SK-N-SH treated with all-trans-retinoic acid at 6 μM for 48 hours (cell line): Measurements from ENCODE around the gene SLC4A11.

Source experiments
- ATAC-seq: fragments of 200-7000 bp; cut with Tn5 transposase; 3 replicates; pipeline ENCODE4 v1.9.1; 2020; ENCODE audit warnings: mild to moderate bottlenecking, moderate library complexity
- BACH2 ChIP-seq: fragments of 250-450 bp; sonication (Bioruptor Pico); IDR thresholded peaks from 2 replicates; pipeline ENCODE4 v1.9.0; 2021; ENCODE audit warnings: mild to moderate bottlenecking, borderline replicate concordance
- CREB5 ChIP-seq: fragments of 250-450 bp; sonication (Bioruptor Pico); IDR thresholded peaks from 2 replicates; pipeline ENCODE4 v1.5.1; 2020; ENCODE audit warnings: low read depth, mild to moderate bottlenecking, moderate library complexity
- CSRNP3 ChIP-seq: fragments of 250-450 bp; sonication (Bioruptor Pico); IDR thresholded peaks from 2 replicates; pipeline ENCODE4 v1.5.1; 2021; ENCODE audit warnings: mild to moderate bottlenecking, moderate library complexity
- ESRRG ChIP-seq: fragments of 250-450 bp; sonication (Bioruptor Pico); IDR thresholded peaks from 2 replicates; pipeline ENCODE4 v1.6.1; 2021; ENCODE audit warnings: mild to moderate bottlenecking
- ISL1 ChIP-seq: fragments of 250-450 bp; sonication (Bioruptor Pico); IDR thresholded peaks from 2 replicates; pipeline ENCODE4 v2.1.2; 2022; ENCODE audit warnings: mild to moderate bottlenecking, moderate library complexity
- OSR1 ChIP-seq: fragments of 250-450 bp; sonication (Bioruptor Pico); IDR thresholded peaks from 2 replicates; pipeline ENCODE4 v1.8.0; 2022; ENCODE audit warnings: moderate library complexity, mild to moderate bottlenecking, inconsistent platforms
- PATZ1 ChIP-seq: fragments of 250-450 bp; sonication (Bioruptor Pico); IDR thresholded peaks from 2 replicates; pipeline ENCODE4 v1.8.0; 2020; ENCODE audit warnings: mild to moderate bottlenecking, moderate library complexity, borderline replicate concordance
- PPARA ChIP-seq: fragments of 250-450 bp; sonication (Bioruptor Pico); IDR thresholded peaks from 2 replicates; pipeline ENCODE4 v1.5.0; 2020; ENCODE audit warnings: mild to moderate bottlenecking, borderline replicate concordance
- TCF4 ChIP-seq: fragments of 250-450 bp; sonication (Bioruptor Pico); IDR thresholded peaks from 2 replicates; pipeline ENCODE4 v1.8.0; 2021; ENCODE audit warnings: mild to moderate bottlenecking, moderate library complexity, borderline replicate concordance
- TSHZ2 ChIP-seq: fragments of 250-450 bp; sonication (Bioruptor Pico); IDR thresholded peaks from 2 replicates; pipeline ENCODE4 v1.5.0; 2020; ENCODE audit warnings: mild to moderate bottlenecking, moderate library complexity
- ZC3H10 ChIP-seq: fragments of 250-450 bp; sonication (Bioruptor Pico); IDR thresholded peaks from 2 replicates; pipeline ENCODE4 v1.5.1; 2021; ENCODE audit warnings: mild to moderate bottlenecking, moderate library complexity
- ZFP3 ChIP-seq: fragments of 250-450 bp; sonication (Bioruptor Pico); IDR thresholded peaks from 2 replicates; pipeline ENCODE4 v1.5.0; 2020; ENCODE audit warnings: mild to moderate bottlenecking, moderate library complexity
- ZFP30 ChIP-seq: fragments of 450-650 bp; formaldehyde crosslinking; IDR thresholded peaks from 2 replicates; pipeline ENCODE4 v1.5.0; 2022; ENCODE audit warnings: mild to moderate bottlenecking, moderate library complexity
- ZNF565 ChIP-seq: fragments of 450-650 bp; formaldehyde crosslinking; conservative IDR thresholded peaks from 2 replicates; pipeline ENCODE4 v1.5.0; 2020; ENCODE audit warnings: low read depth, mild to moderate bottlenecking, moderate library complexity
- ZNF8 ChIP-seq: fragments of 450-650 bp; formaldehyde crosslinking; IDR thresholded peaks from 2 replicates; pipeline ENCODE4 v1.5.0; 2020; ENCODE audit warnings: mild to moderate bottlenecking, moderate library complexity

SLC4A11 gene

GRCh38 chr20:3239026-3239866, at the start of gene SLC4A11:
Gene SLC4A11, minus strand, starts transcription at chr20:3239190. Its CDS starts 53 bp downstream, at chr20:3239137.
- TF ChIP-seq BACH2 (CRISPR knock-in tag): no peak
- no peak for TF ChIP-seq ZNF8 (CRISPR knock-in tag)
- no peak for TF ChIP-seq ISL1 (CRISPR knock-in tag)
- no peak for TF ChIP-seq ZFP30 (CRISPR knock-in tag)
- no peak for TF ChIP-seq TCF4
- TF ChIP-seq PATZ1 (CRISPR knock-in tag): no peak
- TF ChIP-seq ESRRG (CRISPR knock-in tag): no peak
- TF ChIP-seq ZNF565 (CRISPR knock-in tag): no peak
- no peak for TF ChIP-seq CREB5 (CRISPR knock-in tag)
- no peak for TF ChIP-seq TSHZ2
- TF ChIP-seq ZFP3 (CRISPR knock-in tag): no peak
- TF ChIP-seq PPARA (CRISPR knock-in tag): no peak
- no peak for TF ChIP-seq ZC3H10 (CRISPR knock-in tag)
- no peak for TF ChIP-seq OSR1 (CRISPR knock-in tag)
- TF ChIP-seq CSRNP3 (CRISPR knock-in tag): no peak
- ATAC-seq: peak; percentile 71

- no peak for TF ChIP-seq ESRRG (CRISPR knock-in tag)
- TF ChIP-seq ZNF8 (CRISPR knock-in tag): 0 out of 2 replicates have a peak, but pooled peaks have one; percentile 3
- TF ChIP-seq TSHZ2: peak; percentile 72; the same call in 1 of the 2 replicates
- peak; percentile 96 for TF ChIP-seq TCF4
- TF ChIP-seq, all 23 proteins: peak for 3
- ATAC-seq: peak; percentile 82
Observed at GRCh38 chr20:3283222-3283820, 44.3 kb upstream of the SLC4A11 start.
